DMS79 treated with DMSO at 0.1 percent for 48 hours (cell line): ENCODE data around the gene SGCA.

Experiments used
- DNase-seq: peaks from one replicate; lab custom pipeline; 2025; lab: John Stamatoyannopoulos, UW

Gene SGCA

DNA sequence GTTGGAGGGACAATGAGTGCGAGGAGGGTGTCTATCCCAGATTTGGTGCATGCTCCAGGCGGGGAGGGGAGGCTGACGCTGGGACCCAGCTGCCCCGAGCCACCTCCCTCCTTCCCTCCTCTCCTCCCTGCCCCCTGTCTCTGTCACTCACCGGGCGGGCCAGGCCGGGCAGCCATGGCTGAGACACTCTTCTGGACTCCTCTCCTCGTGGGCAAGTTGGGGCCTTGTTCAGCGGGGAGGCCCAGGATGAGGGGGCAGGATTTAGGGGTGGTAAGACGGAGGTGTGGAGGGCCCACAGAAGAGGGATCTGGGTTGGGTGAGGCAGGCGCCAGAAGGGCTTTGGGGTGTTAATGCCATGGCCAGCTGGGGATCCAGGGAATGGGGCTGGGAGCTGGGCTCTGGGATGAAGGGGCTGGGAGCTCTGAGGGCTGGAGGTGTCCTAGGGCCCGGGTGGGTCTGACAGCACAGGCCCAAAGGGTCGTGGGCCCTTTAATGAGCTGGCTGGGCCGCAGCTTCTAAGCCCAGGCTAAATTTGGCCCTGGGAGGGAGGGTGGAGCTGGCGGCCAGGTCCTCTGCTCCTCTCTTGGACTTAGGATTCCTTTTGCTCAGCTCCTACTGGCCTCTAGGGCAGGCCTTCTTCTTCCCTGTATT, at the start of gene SGCA:
SGCA (plus strand) TSS at position 139 of the 651 bp plus-strand sequence; CDS start at position 175, 36 bp downstream.
- DNase-seq, result no peak

DNA sequence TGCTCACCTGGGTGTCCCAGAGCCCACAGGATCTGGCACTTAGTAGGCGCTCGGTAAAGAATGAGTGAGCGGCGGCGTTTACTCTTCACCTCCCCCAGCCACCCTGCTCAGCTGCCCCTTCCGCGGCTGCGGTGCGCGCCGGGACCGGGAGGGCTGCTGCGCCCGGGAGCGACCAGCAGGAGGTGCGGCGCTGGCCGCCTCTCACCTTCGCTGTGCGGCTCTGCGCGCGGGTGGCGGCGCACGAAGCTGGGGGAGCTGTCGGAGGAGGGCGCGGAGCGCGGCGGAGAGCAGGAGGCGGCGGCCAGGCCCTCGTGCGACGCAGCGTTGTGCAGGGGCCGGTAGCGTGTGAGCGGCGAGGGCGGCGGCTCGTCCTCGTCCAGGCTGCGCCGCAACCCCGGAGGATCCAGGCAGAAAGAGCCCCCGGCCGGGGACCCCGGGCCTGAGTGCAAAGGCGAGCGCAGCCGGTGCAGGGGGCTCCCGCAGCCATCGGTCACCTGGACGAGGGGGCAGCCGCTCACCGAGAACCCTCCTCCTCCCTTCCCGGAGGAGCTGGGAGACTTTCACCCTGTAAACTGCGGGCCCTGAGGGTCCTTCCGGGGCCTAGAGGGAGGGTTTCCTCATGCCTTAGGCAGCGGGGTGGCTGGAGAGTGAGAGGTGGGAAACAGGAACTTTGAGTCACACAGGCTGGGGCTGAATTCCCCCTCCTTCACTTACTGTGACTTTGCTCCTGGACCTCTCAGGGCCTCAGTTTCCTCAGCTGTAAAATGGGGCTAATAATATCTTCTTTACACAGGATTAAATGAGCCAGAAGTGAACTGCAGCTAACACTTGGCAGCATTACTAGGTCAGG, 48.4 kb upstream of the SGCA start:
- no peak for DNase-seq

DNA sequence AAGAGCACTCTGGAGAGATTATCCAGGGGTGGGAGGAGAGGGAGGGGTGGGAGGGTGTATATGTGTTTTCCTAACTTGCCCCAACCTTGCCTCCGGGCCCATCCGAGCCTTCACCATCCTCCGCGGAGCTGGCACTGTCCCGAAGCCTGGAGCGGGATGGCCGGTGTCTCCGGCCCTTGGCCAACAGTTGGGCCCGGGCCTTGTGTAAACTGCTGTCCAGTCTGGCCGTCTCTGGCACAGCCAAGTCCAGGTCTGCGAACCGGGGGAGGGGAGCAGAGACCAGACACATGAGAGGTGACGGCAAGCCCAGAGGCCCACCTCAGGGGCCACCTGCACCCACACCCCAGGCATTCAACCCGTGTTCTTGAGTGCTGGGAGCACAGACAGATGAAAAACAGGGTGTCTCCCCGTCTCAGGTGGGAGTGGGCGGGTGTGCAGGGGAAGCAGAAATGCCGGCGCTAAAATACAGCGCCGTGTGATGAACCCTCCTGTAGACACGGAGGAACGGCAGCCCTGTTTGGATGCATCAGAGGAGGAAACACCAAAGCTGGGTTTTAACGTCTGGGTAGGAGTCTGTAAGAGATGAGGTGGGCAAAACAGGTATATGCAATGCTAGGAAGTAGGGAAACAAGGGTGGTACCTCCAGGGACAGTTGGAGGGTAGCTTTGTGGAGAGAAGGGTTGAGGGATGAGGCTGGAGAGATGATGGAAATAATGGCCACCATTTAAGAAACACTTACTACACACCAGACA, 47.6 kb upstream of the SGCA start:
- no peak for DNase-seq

DNA sequence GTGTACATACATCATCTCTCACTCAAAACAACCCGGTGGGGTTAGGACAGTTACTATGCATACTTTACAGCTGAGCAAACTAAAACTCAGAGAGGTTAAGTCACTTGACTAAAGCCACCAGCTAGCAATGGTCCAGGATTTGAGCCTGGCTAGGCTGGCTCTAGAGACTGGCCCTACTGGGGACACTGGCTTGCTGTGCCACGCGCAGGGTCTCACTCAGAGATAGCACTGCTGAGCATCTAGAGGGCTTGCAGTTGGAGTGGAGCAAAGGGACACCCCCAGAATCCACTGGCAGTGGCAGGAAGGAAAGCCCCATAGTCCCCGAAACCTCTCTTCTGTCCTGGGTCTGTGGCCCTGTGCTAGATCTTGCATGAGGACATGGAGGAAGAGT, 47.0 kb upstream of the SGCA start:
- no peak for DNase-seq

DNA sequence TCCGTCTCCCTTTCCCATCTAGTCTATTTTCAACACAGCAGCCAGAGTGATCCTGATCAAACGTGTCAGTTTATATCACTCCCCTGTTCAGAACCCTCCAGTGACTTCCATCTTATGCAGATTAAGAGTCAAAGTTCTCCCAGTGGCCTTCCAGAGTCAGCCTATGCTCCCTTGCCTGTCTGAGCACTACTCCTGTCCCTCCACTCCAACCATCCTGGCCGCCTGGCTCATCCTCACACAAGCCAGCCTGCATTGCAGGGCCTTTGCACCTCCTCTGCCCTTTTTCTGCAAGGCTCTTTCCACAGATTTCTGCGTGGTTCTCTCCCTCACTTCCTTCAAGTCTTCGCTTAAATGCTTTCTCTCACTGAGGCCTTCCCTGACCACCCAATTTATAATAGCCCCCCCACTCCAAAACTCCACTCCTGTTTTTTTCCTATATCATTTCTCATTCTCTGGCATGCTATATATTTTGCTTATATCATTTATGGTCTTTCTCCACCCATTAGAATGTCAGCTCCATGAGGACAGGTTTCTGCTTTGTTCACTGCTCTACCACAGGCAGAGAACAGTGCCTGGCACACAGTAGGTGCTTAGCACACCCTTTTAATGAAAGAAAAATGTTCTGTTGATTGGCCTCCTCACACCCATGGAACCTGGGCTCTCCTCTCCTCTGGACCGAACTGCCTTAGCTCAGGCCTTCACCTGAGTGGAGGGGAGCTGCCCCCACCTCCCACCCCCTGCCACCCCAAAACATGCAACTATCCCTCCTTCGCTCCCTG, 45.1 kb upstream of the SGCA start:
- no peak for DNase-seq

DNA sequence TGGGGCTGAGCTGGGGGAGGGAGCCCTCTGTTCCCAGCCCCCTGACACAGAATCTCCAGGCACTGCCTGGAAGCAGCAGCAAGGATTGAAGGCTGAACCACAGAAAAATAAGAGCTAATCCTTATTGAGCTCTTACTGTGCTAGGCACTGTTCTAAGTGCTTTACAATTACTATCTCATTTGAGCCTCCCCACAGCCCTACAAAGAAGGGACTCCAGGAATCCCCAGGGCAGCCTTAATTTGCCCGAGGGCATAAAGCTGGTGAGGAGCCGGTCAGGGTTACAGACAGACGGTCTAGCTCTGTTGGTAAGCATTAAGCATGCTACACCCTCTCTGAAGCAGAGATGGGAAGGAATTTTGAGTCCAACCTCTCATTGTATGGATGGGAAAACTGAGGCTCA, 42.9 kb upstream of the SGCA start:
- no peak for DNase-seq

DNA sequence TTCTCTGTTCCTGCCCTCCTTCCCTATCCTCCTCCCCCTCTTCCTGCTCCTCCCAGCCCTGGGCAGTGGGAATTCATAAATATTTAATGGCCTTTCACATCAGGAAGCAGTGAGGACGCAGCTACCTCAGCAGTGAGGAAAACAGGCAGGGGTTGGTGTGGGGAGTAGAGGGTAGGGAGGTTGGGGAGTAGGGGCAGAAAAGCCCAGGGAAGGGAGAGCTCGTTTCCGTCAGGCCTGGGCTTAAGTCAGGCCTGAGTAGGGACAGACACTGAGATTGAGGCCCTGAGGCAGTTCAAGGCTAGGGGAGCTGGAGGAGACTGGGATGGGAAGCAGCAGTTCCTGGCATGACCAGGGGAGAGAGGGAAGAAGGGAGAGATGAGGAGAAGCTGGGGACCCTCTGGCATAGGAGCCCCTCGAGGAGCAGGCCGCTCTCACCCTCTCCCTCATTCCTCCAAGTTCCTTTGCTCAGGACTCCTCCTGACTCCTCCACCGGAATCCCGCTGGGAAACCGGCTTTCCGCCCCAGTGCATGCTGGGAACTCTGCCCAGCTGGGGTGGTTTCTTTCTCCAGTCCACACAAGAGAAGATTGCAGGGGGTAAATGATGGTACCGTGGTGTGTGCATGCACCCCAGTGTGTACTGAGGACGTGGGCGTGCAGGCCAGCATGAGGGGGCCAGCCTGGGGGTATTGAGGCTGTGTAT, 42.0 kb upstream of the SGCA start:
- no peak for DNase-seq

DNA sequence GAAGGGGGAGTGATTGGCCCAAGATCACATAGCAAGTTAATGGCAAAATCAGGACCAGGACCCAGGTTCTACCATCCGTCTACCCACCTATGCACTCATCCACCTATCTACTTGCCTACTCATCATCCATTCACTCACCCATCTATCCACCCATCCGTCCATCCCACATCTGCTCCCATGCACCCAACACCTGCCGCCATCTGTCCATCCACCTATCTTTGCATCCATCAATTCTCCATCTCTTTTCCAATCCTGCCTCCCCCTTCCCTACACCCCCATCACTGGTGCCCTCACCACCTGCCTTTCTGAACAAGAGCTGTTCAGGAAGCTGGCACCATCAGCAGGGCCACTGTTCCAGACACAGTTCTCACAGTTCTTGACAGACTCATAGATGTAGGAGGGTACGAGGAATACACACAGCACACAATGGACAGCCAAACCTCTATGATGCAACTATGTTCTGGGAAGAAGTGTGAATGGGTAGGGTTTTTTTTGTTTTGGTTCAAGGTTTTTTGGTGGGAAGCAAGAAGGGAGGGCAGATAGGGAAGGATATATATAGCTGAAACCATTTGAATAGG, 40.3 kb upstream of the SGCA start:
- DNase-seq, result no peak

DNA sequence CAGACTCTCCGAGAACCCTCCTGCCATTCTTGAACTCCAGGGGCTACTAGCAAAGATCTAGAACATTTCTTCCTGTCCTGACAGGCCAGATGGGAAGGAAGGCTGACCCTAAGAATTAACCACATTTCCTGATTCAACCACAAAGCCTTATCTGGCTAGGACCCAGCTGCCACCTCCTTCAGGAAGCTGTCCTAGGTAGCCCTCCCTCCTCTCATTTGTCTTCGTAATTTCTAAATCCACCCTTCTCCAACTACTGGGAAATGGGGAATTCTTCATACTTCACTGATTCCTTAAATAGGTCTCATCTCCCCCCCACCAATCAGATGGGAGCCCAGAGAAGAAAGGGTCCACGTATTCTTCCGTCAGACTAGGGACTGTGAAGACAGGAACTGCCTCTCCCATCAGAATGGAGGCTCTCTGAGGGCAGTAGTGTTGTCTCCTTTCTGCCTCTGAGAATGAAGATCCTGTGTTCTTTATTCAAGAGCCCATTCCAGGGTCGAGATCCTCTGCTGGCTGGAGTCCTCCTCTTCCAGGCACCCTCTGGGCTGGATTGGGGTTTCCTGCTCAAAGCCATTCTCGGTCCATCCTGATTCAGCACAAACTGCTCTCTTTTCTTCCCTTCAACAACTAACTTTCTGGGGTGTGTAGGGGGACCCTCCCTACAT, 38.0 kb upstream of the SGCA start:
- DNase-seq, result no peak

DNA sequence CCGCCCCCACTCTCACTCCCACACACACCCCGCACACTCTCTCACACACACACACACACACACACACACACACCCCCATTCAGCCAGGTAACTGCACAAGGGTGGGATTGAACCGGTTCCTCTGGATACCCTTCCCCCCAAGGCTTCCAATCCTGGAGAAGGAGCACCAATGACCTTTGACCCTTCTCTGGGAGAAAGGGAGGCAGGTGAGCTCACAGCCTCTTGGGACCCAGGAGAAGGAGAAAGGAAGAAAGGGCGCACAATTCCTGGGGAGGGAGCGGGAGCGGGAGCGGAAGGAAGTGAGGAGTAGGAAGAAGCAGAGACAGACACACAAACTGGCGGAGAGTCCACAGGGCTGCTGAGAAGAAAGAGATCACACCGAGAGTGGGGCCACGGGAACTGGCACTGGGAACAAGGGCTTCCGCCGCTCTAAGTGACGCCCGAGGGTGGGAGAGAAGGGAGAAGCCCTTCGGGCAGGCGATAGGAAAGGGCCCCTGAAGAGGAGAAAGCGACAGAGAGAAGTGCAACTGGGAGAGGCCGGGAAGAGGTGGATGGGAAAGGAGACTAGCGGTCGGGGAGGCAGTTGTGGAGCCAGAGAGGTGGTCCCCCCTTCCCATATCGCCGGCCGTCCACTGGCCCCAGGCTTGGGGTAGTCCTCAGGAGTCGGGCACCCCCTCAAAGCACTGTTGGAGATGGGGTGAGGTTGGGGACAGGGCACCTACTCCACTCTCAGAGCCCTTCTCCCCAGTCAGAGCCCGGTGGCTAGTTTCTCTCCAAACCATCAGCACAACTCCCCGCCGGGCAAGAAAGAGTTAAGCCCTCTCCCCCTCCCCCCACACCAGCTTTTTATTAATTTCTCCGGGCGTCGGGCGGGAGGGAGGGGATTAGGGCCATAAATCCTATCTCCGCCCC, 37.1 kb upstream of the SGCA start:
- no peak for DNase-seq

DNA sequence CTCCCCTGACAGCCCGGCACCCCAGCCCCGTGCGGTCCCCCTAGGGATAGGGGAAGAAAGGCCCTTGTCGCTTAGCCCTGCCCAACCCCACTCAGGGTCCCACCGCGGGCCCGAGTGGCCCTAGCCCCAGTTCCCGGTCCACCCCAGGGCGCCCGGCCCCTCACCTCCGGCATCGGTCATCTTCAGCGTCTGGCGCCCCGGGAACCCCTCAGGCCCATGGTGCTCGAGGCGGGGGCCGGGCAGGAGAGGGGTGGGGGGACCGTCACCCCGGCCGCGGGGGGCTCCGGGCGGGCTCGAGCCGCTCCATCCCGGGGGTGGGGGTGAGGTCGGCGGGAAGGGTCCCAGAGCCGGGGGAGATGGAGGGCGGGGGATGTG, 36.5 kb upstream of the SGCA start:
- DNase-seq, result no peak

DNA sequence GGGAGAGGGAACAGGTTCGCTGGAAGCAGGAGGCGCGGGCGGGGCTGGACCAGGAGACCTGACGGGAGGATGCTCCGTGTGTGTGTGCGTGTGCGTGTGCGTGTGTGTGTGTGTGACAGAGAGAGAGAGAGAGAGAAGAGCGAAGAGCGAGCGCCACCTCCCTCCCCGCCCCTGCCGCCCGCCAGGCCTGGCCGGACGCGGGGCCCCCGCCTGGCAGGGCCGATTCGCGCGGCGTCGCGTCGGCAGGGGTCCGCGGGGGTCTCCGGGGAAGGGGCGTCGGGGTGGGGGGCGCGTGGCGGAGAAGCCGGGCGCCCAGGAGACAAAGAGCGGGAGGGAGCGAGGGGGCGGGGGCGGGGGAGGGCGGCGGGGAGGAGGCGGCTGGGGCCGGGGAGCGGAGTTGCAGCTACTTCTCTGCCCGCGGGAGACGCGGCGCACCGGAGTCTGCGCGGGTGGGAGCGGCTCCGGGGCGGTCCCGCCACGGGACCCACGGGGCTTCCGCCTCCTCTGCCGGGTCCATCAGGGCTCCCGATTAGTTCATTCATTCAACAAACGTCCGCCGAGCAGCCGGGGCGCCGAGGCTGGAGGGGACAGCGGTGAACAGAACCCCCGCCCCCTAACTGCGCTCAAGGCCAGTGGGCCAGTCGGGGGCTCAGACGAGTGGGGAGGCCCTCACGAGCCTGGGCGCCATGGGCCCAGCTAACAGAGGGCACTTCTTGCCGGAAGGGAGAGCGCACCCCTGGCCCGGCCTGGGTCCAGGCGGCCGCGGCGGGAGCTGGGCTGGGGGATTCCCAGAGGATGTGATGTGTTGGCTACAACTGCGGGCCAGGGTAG, 35.9 kb upstream of the SGCA start, which contains the start of gene SAMD14:
SAMD14 (minus strand) TSS at position 433 of the 831 bp plus-strand sequence. CDS start 5,201 bp downstream, outside the sequence.
- DNase-seq, result peak; percentile 9

DNA sequence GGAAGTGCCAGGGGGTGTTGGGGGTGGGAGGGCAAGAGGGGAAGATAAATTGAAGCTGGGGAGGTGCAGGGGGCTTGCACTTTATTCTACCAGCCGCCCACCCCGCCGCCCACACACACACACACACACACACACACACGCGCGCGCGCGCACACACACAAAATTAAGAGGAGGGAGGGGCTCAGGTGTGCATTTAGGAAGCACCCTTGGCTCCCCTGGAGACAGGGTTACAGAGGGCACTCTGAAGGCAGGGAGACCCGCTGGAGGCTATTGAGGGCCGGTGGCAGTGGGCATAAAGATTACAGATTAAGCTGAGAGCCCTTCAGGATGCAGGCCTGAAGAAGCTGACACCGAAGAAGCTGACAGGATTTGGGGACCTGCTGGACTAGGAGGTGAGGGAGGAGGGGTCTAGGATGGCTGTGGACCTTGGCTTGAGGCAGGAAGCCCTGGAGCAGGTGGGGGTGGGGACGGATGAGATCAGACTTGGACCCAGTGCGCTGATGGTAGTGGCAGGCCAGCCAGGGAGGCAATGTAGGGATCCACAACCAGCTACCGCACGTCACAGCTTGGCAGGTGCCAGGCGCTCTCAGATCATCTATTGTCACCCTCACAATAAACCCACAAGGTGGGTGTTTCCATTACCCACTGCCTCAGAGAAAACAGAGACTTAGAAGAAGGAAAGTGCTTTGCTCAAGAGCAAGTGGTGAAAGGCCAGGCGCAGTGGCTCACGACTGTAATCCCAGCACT, 35.1 kb upstream of the SGCA start:
- peak; percentile 24 for DNase-seq

DNA sequence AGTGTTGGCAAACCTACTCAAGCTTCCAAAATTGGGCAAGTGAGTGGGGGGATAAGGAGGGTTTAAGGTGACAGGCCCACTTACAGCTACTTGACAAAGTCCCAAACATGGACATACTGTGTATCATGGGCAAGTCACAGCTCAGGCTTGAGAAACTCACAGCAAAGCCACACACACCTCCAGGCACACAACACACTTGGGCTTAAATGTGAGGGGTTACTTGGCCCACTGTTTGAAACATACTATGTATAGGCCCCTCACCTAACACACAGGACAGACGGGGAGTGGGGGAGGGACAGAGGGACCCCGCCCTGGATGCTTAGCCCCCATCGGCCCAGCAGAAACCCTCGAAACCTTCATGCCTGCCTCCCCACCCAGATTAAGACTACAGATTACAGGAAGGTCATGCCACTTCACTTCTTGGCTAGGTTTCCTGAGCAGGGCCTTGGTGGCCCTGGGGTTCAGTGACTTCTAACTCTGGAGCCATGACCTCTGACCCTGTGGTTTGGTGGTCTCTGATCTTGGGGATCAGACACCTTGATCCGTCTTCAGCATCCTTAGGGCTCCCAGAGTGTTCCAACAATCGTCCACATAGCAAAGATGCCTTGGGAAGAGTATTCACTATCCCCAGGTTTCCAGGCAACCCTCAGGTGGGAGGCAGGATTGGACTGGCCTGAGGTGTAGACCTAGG, 33.6 kb upstream of the SGCA start:
- no peak for DNase-seq

DNA sequence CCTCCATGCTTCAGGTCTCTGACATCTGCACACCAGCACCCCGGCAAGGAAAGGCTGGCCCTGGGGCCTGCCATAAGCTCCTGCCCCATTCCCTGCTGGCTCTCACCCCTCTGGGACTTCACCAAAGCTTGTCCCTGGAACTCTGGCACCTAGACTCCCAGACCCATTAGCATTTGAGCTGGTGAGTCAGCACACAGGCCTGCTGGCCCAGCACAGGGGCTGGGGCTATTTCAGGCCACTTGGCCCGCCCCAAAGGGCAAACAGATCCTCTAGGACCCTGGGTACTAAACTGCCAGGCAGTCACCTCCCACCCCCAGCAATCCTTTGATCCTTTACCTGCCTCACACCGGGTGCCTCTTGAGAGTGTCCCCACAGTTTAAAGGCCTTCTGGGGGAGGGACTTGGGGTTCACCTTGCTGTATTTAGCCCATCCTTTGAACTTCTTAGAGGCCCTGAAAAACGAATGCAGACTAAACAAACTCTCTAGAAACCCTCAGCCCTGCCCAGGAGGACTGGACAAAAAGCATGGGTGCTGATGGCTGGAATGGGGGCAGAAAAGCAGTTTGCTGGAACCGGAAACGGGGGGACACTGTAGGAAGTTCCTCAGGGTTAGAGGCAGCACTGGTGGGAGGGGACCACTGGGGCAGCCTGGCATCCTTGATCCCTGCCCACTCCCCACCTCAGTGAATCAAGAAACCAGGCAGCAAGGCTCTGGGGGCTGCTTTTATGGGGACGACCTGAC, 32.6 kb upstream of the SGCA start:
- DNase-seq, result no peak

DNA sequence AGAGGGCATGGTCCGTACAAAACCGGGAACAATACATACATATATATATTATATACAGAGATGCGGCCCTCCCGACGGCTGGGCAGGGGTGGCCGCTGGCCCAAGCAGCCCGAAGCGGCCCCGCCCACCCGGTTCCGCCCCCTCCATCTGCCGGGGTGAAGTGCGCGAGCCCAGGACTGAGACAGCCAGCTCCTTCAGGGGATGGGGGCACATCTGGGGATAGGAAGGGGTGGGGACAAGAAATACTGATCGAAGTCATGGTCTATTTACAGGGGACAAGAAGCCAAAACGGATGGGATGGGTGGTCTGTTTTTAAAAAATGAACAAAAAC, 32.1 kb upstream of the SGCA start:
- no peak for DNase-seq
